Epithelial cell of prostate (primary cell): ENCODE results near the gene CLPTM1.

Experiments
- DNase-seq: peaks from one replicate; pipeline ENCODE4 v3.0.0-alpha.2; 2011; ENCODE audit warnings: low read depth, low spot score
- H3K27ac ChIP-seq: fragments of 450-650 bp; 2 replicates; pipeline ENCODE4 v1.5.1; 2017; ENCODE audit warnings: mild to moderate bottlenecking

The CLPTM1 gene

GRCh38 chr19:45001087-45001739, 46.0 kb downstream of the CLPTM1 start, which contains the start of gene RELB:
RELB (plus strand) TSS chr19:45001464; CDS start chr19:45001580, 116 bp downstream.
- DNase-seq = peak; percentile 41
- H3K27ac ChIP-seq = peak within 1 kb of the TSS; percentile 86

- DNase-seq = no peak
- H3K27ac ChIP-seq = no peak overlapping the region
Measured at GRCh38 chr19:45003485-45003884, 48.3 kb downstream of the CLPTM1 start.

- no peak for DNase-seq
- no peak overlapping the region for H3K27ac ChIP-seq
Measured at GRCh38 chr19:45005787-45006186, 50.6 kb downstream of the CLPTM1 start.

GRCh38 chr19:45008552-45008951, 53.4 kb downstream of the CLPTM1 start:
- no peak overlapping the region for H3K27ac ChIP-seq
- no peak for DNase-seq

GRCh38 chr19:45009625-45010255, 54.6 kb downstream of the CLPTM1 start:
- H3K27ac ChIP-seq = no peak overlapping the region
- DNase-seq = no peak

- no peak overlapping the region for H3K27ac ChIP-seq
Measured at GRCh38 chr19:45010306-45010705, 55.1 kb downstream of the CLPTM1 start.

GRCh38 chr19:45011959-45012358, 56.8 kb downstream of the CLPTM1 start:
- H3K27ac ChIP-seq = no peak overlapping the region
- no peak for DNase-seq

More at GRCh38 chr19:45010306-45010705, 55.1 kb downstream of the CLPTM1 start:
- no peak for DNase-seq

- DNase-seq = peak; percentile 39
- no peak overlapping the region for H3K27ac ChIP-seq
Measured at GRCh38 chr19:45016388-45017314, 61.5 kb downstream of the CLPTM1 start.

- no peak for DNase-seq
- no peak overlapping the region for H3K27ac ChIP-seq
Measured at GRCh38 chr19:45019187-45019586, 64.0 kb downstream of the CLPTM1 start.

GRCh38 chr19:45020071-45020470, 64.9 kb downstream of the CLPTM1 start:
- no peak overlapping the region for H3K27ac ChIP-seq
- DNase-seq = no peak

GRCh38 chr19:45021971-45022370, 66.8 kb downstream of the CLPTM1 start:
- DNase-seq = no peak

GRCh38 chr19:45023048-45023447, 67.9 kb downstream of the CLPTM1 start:
- no peak overlapping the region for H3K27ac ChIP-seq
- no peak for DNase-seq

More at GRCh38 chr19:45021971-45022370, 66.8 kb downstream of the CLPTM1 start:
- H3K27ac ChIP-seq = no peak overlapping the region

- DNase-seq = no peak
Measured at GRCh38 chr19:45025264-45025663, 70.1 kb downstream of the CLPTM1 start.

GRCh38 chr19:45027371-45027770, 72.2 kb downstream of the CLPTM1 start:
- H3K27ac ChIP-seq = no peak overlapping the region
- no peak for DNase-seq

More at GRCh38 chr19:45025264-45025663, 70.1 kb downstream of the CLPTM1 start:
- no peak overlapping the region for H3K27ac ChIP-seq

GRCh38 chr19:45030825-45031224, 75.6 kb downstream of the CLPTM1 start:
- no peak overlapping the region for H3K27ac ChIP-seq
- no peak for DNase-seq

- DNase-seq = no peak
- H3K27ac ChIP-seq = no peak overlapping the region
Measured at GRCh38 chr19:45032421-45032820, 77.2 kb downstream of the CLPTM1 start.

- no peak for DNase-seq
- no peak overlapping the region for H3K27ac ChIP-seq
Measured at GRCh38 chr19:45035755-45036154, 80.6 kb downstream of the CLPTM1 start.

GRCh38 chr19:45037393-45038169, 82.4 kb downstream of the CLPTM1 start:
- no peak for DNase-seq
- H3K27ac ChIP-seq = no peak overlapping the region

GRCh38 chr19:45038931-45039893, 84.0 kb downstream of the CLPTM1 start, which contains the start of gene CLASRP:
CLASRP (plus strand) TSS chr19:45039045; CDS start chr19:45040213, 1,168 bp downstream.
- DNase-seq = no peak
- peak within 1 kb of the TSS; percentile 89 for H3K27ac ChIP-seq
